GM12878 (cell line): ENCODE results near the gene UNKL.

ENCODE experiments used
- EZH2 ChIP-seq: IDR thresholded peaks from 2 replicates; pipeline ENCODE4 v1.6.1; 2012; ENCODE audit warnings: low read depth, mild to moderate bottlenecking, control low read depth, inconsistent platforms, low read length, borderline replicate concordance; ENCODE audit not compliant: control insufficient read depth
- POLR2A ChIP-seq: IDR thresholded peaks from 2 replicates; pipeline ENCODE4 v1.6.1; 2011; ENCODE audit warnings: low read depth, mild to moderate bottlenecking, low read length
- RFX5 ChIP-seq: IDR thresholded peaks from 2 replicates; pipeline ENCODE4 v1.6.1; 2011; ENCODE audit warnings: low read depth, low read length, improper control_type of control experiment
- TF ChIP-seq, protein P1 (sequence below), 3 experiments: IDR thresholded peaks in 2 of 3; conservative IDR thresholded peaks in 1 of 3; 2 replicates each; pipeline ENCODE4 v1.5.1; 2011; ENCODE audit warnings: low read depth in 3 of 3, low read length in 3 of 3, mild to moderate bottlenecking in 3 of 3, control low read depth in 2 of 3, moderate library complexity in 2 of 3, inconsistent platforms in 1 of 3, mixed read lengths in 1 of 3; ENCODE audit not compliant: control insufficient read depth in 2 of 3, insufficient read depth in 1 of 3; ENCODE audit errors: extremely low read depth in 1 of 3

DNA sequence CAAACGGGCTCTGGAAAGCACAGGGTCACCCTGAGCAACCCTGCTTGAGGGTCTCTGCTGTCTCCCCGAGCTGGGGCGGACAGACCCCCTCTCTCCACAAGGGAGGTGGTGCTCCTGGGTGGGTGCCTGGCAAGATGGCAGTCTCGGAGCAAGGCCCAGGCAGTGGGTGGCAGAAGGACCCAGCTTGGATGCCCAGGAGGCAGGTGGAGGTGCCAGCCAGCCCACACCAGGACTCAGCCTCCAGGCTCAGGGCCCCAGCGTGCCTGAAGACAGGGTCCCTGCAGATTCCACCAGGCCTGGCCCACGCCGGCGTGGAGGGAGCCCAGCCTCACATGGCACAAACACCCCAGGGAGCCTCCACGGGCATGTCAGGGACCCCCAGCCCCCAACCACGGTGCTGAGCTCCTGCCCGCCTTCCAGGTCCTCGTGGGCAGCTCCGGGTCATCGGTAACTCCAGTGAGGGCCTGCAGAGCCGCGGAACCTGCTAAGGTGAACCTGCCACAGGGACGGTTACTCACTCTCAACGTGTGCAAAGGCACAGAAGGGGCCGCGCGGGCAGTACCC lies 20.8 kb downstream of the UNKL start:
- TF ChIP-seq, protein P1, sequence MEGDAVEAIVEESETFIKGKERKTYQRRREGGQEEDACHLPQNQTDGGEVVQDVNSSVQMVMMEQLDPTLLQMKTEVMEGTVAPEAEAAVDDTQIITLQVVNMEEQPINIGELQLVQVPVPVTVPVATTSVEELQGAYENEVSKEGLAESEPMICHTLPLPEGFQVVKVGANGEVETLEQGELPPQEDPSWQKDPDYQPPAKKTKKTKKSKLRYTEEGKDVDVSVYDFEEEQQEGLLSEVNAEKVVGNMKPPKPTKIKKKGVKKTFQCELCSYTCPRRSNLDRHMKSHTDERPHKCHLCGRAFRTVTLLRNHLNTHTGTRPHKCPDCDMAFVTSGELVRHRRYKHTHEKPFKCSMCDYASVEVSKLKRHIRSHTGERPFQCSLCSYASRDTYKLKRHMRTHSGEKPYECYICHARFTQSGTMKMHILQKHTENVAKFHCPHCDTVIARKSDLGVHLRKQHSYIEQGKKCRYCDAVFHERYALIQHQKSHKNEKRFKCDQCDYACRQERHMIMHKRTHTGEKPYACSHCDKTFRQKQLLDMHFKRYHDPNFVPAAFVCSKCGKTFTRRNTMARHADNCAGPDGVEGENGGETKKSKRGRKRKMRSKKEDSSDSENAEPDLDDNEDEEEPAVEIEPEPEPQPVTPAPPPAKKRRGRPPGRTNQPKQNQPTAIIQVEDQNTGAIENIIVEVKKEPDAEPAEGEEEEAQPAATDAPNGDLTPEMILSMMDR (IDR thresholded peaks at IDR 0.05 in 2 of 3, conservative IDR thresholded peaks at IDR 0.05 in 1 of 3; ENCODE audit: control insufficient read depth in 2 of 3, extremely low read depth in 1 of 3, insufficient read depth in 1 of 3, low read depth in 3 of 3, low read length in 3 of 3): no peak
- TF ChIP-seq POLR2A: no peak
- no peak for TF ChIP-seq RFX5
- TF ChIP-seq EZH2: no peak
